Chondrocyte (in vitro differentiated cells): Measurements from ENCODE around the gene OSBPL5. TPM values are rescaled to one million over a fixed set of nuclear protein-coding genes. Genes with fewer than 3 reads are reported as not detected.
"Not testable (repeated sequence)": the region's sequence is repeated elsewhere in the genome, so short reads cannot be mapped to it uniquely, and the experiment has no call there.

Source experiments
- DNase-seq: peaks from one replicate; pipeline ENCODE4 v3.0.0; 2021; ENCODE audit warnings: mixed read lengths, low spot score
- H3K27ac Mint-ChIP-seq: one replicate; pipeline ENCODE4 v1.8.0; 2021; ENCODE audit warnings: mild to moderate bottlenecking, moderate library complexity, mixed read lengths; ENCODE audit not compliant: unreplicated experiment
- H3K27me3 Mint-ChIP-seq: 2 replicates; pipeline ENCODE4 v1.8.0; 2021; ENCODE audit warnings: low read depth, mixed read lengths
- H3K36me3 Mint-ChIP-seq: 2 replicates; pipeline ENCODE4 v1.8.0; 2021; ENCODE audit warnings: low read depth, mixed read lengths
- H3K4me1 Mint-ChIP-seq: 2 replicates; pipeline ENCODE4 v1.8.0; 2021; ENCODE audit warnings: low read depth, mild to moderate bottlenecking, mixed read lengths
- H3K4me3 Mint-ChIP-seq: one replicate; pipeline ENCODE4 v1.8.0; 2021; ENCODE audit warnings: mild to moderate bottlenecking, moderate library complexity, mixed read lengths; ENCODE audit not compliant: unreplicated experiment
- H3K9me3 Mint-ChIP-seq: 2 replicates; pipeline ENCODE4 v1.8.0; 2021; ENCODE audit warnings: low read depth, mixed read lengths
- total RNA-seq: library from RNA; stranded (reverse); gene quantifications from 3 replicates; pipeline ENCODE4 v1.2.1, GENCODE V29; 2021
- TF ChIP-seq, protein P1 (sequence below): fragments of 200-600 bp; sonication (generic); IDR thresholded peaks from 2 replicates; pipeline ENCODE4 v1.5.0; 2021; ENCODE audit warnings: antibody characterized with exemption, mild to moderate bottlenecking, moderate library complexity

Gene OSBPL5
- total RNA-seq, 1 donor from 2014 or later: 43.9 TPM

- Mint-ChIP-seq H3K36me3 (no peaks in the 10 kb centered on the region), H3K27ac (peak overlapping the region; percentile 99), H3K4me1 (peaks cover 19% of the 10 kb centered on the region), H3K9me3 (no peaks in the 10 kb centered on the region), H3K4me3 (peak overlapping the region; percentile 66), H3K27me3 (no peaks in the 10 kb centered on the region)
- DNase-seq: peak; percentile 93
- TF ChIP-seq, protein P1, sequence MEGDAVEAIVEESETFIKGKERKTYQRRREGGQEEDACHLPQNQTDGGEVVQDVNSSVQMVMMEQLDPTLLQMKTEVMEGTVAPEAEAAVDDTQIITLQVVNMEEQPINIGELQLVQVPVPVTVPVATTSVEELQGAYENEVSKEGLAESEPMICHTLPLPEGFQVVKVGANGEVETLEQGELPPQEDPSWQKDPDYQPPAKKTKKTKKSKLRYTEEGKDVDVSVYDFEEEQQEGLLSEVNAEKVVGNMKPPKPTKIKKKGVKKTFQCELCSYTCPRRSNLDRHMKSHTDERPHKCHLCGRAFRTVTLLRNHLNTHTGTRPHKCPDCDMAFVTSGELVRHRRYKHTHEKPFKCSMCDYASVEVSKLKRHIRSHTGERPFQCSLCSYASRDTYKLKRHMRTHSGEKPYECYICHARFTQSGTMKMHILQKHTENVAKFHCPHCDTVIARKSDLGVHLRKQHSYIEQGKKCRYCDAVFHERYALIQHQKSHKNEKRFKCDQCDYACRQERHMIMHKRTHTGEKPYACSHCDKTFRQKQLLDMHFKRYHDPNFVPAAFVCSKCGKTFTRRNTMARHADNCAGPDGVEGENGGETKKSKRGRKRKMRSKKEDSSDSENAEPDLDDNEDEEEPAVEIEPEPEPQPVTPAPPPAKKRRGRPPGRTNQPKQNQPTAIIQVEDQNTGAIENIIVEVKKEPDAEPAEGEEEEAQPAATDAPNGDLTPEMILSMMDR: peak; percentile 56
Observed at GRCh38 chr11:3169255-3170043, 4.3 kb upstream of the OSBPL5 start.

DNA sequence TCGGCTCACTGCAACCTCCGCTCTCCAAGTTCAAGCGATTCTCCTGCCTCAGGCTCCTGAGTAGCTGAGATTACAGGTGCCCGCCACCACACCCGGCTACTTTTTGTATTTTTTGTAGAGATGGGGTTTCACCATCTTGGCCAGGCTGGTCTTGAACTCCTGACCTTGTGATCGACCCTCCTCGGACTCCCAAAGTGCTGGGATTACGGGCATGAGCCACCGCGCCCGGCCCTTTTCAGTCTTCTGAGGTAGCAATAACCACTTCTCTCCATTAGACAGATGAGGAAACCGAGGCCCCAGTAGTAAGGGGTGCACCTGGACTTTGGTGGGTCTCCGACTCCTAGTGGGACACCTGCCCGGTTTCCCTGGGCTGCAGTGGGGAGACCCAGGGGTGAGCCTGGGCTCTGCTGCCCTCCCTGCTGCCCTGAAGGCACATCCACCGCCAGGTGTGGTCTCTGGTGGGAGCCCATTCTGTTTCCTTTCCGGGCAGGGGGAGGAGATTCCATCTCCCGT lies 3.7 kb upstream of the OSBPL5 start:
- DNase-seq: not testable (repeated sequence)

GRCh38 chr11:3167143-3168119 lies 2.3 kb upstream of the OSBPL5 start:
- Mint-ChIP-seq H3K27me3 (no peaks in the 10 kb centered on the region), H3K4me3 (no peak overlapping the region), H3K27ac (no peak overlapping the region), H3K9me3 (no peaks in the 10 kb centered on the region), H3K36me3 (no peaks in the 10 kb centered on the region), H3K4me1 (peaks cover 36% of the 10 kb centered on the region)
- TF ChIP-seq, protein P1: no peak
- no peak for DNase-seq

More for the DNA sequence above, 3.7 kb upstream of the OSBPL5 start:
- Mint-ChIP-seq H3K27ac (peak overlapping the region; percentile 99), H3K4me1 (peaks cover 22% of the 10 kb centered on the region), H3K4me3 (peak overlapping the region; percentile 66)
- H3K27me3 Mint-ChIP-seq, H3K9me3 Mint-ChIP-seq, H3K36me3 Mint-ChIP-seq: not testable (repeated sequence)

DNA sequence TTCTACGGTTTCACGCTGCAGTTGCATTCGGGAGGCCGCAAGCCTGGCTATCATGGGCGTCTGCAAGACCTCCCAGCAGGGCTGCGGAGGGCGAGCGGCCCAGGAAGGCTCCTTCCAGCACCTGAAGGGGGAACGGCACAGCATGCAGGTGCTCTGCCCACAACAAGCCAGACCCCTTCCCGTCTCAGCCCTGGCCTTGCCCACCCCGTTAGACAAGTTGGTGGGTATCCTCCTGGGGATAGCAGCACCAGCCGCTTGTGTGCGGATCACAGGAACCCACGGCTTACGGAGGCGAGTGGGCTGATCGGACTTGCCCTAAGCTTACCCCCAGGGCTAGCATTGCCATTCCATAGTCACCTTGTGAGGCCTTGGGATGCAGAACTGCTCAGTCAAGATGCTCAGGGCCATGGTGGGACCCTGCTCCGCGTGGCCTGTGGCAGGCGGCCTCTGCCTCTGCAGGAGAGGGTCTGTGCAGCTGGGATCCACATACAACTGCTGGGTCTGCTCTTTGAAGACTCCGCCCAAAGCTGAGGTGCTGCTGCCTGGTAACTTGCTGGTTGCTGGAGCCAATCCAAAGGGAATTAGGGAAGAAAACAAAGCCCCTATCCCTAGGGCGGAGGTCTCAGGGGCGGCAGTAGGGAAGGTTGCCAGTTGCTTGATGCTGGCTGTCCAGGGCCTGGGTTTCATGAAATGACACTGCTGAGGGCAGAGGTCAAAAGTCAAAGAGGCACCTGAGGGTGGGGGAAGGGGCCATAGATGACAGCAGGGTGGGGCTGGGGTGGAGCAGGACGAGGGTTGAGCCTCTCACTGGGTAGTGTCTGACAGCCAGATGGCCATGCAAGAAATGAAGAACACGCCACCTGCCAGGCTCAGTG lies 1.4 kb upstream of the OSBPL5 start:
- no peak overlapping the region for H3K27ac Mint-ChIP-seq
- H3K9me3 Mint-ChIP-seq: no peaks in the 10 kb centered on the region
- peaks cover 44% of the 10 kb centered on the region for H3K4me1 Mint-ChIP-seq
- TF ChIP-seq, protein P1: no peak
- DNase-seq: peak; percentile 87
- no peak overlapping the region for H3K4me3 Mint-ChIP-seq
- H3K36me3 Mint-ChIP-seq: no peaks in the 10 kb centered on the region
- H3K27me3 Mint-ChIP-seq: no peaks in the 10 kb centered on the region

DNA sequence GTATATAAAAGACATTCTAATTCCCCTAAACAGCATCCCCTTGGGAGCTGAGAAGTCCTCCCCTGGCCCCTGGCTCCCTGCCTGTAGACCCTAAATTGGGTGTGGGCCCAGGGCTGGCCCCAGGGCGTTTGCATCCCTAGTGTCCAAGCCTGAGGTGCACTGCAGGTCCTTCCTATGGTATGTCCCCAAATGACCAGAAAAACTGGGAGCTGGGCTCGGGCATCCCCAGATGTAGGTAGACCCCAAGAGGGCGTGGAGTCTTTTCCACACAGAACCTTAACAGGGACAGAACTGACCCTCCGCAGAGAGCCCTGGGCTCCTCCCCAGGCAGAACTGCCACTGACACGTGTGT lies 782 bp upstream of the OSBPL5 start:
- TF ChIP-seq, protein P1: no peak
- Mint-ChIP-seq H3K9me3 (no peaks in the 10 kb centered on the region), H3K4me3 (peak overlapping the region; percentile 63), H3K27me3 (no peaks in the 10 kb centered on the region), H3K27ac (no peak overlapping the region), H3K4me1 (peaks cover 50% of the 10 kb centered on the region), H3K36me3 (no peaks in the 10 kb centered on the region)
- DNase-seq: no peak
